Inferior parietal cortex (tissue), 1 donor: Measurements from ENCODE around the gene DPYSL4.

Experiments used
- DNase-seq: peaks from one replicate; pipeline ENCODE4 v3.0.0-alpha.2; 2016; ENCODE audit errors: extremely low spot score

Gene DPYSL4

GRCh38 chr10:132186488-132187429 lies at the start of gene DPYSL4:
TSS of gene DPYSL4 (plus strand) at chr10:132186948. CDS start at chr10:132187064, 116 bp downstream.
- no peak for DNase-seq

GRCh38 chr10:132137111-132138072 lies 49.4 kb upstream of the DPYSL4 start:
- no peak for DNase-seq

GRCh38 chr10:132138133-132138532 lies 48.6 kb upstream of the DPYSL4 start:
- no peak for DNase-seq

GRCh38 chr10:132138596-132138995 lies 48.2 kb upstream of the DPYSL4 start:
- no peak for DNase-seq

GRCh38 chr10:132139526-132139925 lies 47.2 kb upstream of the DPYSL4 start:
- DNase-seq, result no peak

- no peak for DNase-seq
Measured at GRCh38 chr10:132140167-132140925, 46.4 kb upstream of the DPYSL4 start.

GRCh38 chr10:132141076-132141475 lies 45.7 kb upstream of the DPYSL4 start:
- no peak for DNase-seq

GRCh38 chr10:132141526-132142395 lies 45.0 kb upstream of the DPYSL4 start:
- no peak for DNase-seq

GRCh38 chr10:132142396-132143161 lies 44.2 kb upstream of the DPYSL4 start:
- DNase-seq, result peak; percentile 48

- peak; percentile 23 for DNase-seq
Measured at GRCh38 chr10:132143162-132143561, 43.6 kb upstream of the DPYSL4 start.

- no peak for DNase-seq
Measured at GRCh38 chr10:132144086-132144485, 42.7 kb upstream of the DPYSL4 start.

GRCh38 chr10:132145002-132145401 lies 41.7 kb upstream of the DPYSL4 start:
- no peak for DNase-seq

- no peak for DNase-seq
Measured at GRCh38 chr10:132145521-132146185, 41.1 kb upstream of the DPYSL4 start.

GRCh38 chr10:132146271-132146671 lies 40.5 kb upstream of the DPYSL4 start:
- DNase-seq, result no peak

- DNase-seq, result no peak
Measured at GRCh38 chr10:132146941-132147915, 39.5 kb upstream of the DPYSL4 start.

GRCh38 chr10:132148261-132149251 lies 38.2 kb upstream of the DPYSL4 start:
- DNase-seq, result no peak

- DNase-seq, result no peak
Measured at GRCh38 chr10:132149271-132149670, 37.5 kb upstream of the DPYSL4 start.
